Stimulated activated effector memory CD8-positive, alpha-beta T cell treated with anti-CD3 and anti-CD28 coated beads, Interleukin-12 subunit alpha, Interleukin-12 subunit beta, amount 100 ng/mL, for 72 hours (primary cell): ENCODE data around the gene KRT28.
A peak's percentile ranks its signal among the peaks of the same experiment; 100 is the strongest.
"Not testable (repeated sequence)": the region's sequence is repeated elsewhere in the genome, so short reads cannot be mapped to it uniquely, and the experiment has no call there.

Experiments used
- ATAC-seq: fragments of 150-1000 bp; cut with Tn5 transposase; 2 replicates; pipeline ENCODE4 v1.10.0; 2021
- DNase-seq, 2 donors: peaks; one replicate each; pipeline ENCODE4 v3.0.0; 2021 to 2022; ENCODE audit warnings: low spot score in 2 of 2
- H3K27ac Mint-ChIP-seq: one replicate; pipeline ENCODE4 v1.8.0; 2022; ENCODE audit warnings: mild to moderate bottlenecking, mixed read lengths
- H3K36me3 Mint-ChIP-seq: one replicate; pipeline ENCODE4 v1.8.0; 2022; ENCODE audit warnings: mild to moderate bottlenecking, mixed read lengths
- H3K4me1 Mint-ChIP-seq: one replicate; pipeline ENCODE4 v1.8.0; 2022; ENCODE audit warnings: mixed read lengths
- H3K4me3 Mint-ChIP-seq: one replicate; pipeline ENCODE4 v1.8.0; 2022; ENCODE audit warnings: mild to moderate bottlenecking, mixed read lengths
- H3K9me3 Mint-ChIP-seq: one replicate; pipeline ENCODE4 v1.8.0; 2022; ENCODE audit warnings: mixed read lengths

The KRT28 gene

DNA sequence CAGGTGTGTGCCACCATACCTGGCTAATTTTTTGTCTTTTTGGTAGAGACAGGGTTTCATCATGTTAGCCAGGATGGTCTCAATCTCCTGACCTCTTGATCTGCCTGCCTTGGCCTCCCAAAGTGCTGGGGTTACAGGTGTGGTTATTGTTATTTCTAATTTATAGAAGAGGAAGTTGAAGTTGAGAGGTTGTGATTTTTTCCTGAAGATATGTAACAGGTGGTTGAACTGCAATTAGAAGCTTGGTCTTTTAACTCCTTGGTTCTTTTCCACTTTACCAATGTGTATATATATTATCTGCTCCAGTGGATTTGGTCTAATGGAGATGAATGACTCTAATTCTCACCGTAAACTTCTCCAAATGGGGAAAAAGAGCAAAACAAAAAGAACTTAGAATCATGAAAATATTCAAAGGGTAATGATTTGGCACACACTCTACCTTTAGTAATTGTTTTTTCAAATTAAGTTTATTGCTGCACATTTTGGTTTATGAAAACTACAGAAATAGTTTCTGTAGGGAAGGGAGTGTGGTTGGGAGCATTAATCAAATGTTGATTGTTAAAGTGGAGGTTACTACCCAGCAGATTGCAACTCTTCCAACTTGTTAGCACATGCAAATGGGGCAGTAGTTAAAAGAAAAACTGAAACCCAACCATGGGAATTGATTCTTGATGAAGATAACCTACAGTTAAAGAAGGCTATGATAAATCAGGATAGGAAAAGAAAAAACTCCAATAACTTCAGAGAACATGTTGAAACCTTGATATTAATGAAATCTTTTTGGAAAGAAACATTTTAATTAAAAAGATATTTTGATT is 24.5 kb upstream of the KRT28 start:
- Mint-ChIP-seq H3K4me1 (peaks cover 13% of the 10 kb centered on the region), H3K36me3 (no peaks in the 10 kb centered on the region), H3K9me3 (no peaks in the 10 kb centered on the region), H3K27ac (no peak overlapping the region), H3K4me3 (no peak overlapping the region)
- DNase-seq = no peak
- ATAC-seq = no peak

GRCh38 chr17:40822132-40822812 is 22.5 kb upstream of the KRT28 start, which contains the start of gene KRT10:
Gene KRT10, minus strand, starts transcription at chr17:40822614. Its CDS starts 29 bp downstream, at chr17:40822585.
- Mint-ChIP-seq H3K36me3 (peaks cover 13% of the 10 kb centered on the region), H3K4me1 (peaks cover 17% of the 10 kb centered on the region), H3K27ac (no peak within 1 kb of the TSS), H3K9me3 (no peaks in the 10 kb centered on the region), H3K4me3 (no peak within 1 kb of the TSS)
- DNase-seq (no peak), ATAC-seq (no peak)

DNA sequence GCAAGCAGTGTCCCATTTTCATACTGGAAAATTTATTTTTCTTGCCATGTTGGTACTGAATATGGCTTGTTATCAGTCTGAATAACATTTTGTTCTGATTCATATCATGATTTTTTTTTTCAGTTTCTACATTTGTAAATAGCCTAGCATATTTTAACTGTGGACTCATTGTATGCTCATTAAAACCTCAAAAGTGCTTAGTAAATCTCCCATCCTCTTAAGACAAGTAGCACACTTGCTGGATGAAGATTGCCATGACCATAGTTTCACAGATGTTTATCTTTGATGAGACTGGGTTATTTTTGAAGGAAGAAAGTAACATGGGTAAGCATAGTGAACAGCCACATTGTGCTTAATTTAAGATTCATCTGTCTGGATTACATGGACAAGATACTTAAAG is 21.8 kb upstream of the KRT28 start:
- no peak overlapping the region for H3K27ac Mint-ChIP-seq
- H3K9me3 Mint-ChIP-seq = no peaks in the 10 kb centered on the region
- H3K36me3 Mint-ChIP-seq = peaks cover 19% of the 10 kb centered on the region
- no peak overlapping the region for H3K4me3 Mint-ChIP-seq
- H3K4me1 Mint-ChIP-seq = peaks cover 20% of the 10 kb centered on the region
- ATAC-seq = no peak
- DNase-seq = no peak

DNA sequence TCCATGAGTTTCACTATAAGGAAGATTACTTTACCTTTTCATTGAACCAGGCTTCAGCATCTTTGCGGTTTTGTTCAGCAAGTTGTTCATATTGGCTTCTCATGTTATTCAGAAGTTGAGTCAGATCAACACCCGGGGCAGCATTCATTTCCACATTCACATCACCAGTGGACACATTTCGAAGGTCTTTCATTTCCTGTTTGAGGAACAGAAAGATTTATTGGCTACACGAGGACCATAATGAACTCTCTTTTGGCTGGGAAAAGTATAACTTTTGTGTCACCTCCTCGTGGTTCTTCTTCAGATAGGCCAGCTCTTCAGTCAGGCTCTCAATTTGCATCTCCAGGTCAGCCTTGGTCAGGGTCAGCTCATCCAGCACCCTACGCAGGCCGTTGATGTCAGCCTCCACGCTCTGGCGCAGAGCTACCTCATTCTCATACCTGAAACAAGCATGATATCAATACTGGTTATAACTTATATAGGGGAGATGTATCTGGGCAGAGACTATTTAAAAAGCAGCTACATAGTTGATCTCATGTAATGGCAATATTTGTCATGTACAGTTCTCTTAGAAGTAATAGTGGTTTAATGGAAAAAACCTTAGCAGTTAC is 20.6 kb upstream of the KRT28 start:
- ATAC-seq = peak; percentile 78

DNA sequence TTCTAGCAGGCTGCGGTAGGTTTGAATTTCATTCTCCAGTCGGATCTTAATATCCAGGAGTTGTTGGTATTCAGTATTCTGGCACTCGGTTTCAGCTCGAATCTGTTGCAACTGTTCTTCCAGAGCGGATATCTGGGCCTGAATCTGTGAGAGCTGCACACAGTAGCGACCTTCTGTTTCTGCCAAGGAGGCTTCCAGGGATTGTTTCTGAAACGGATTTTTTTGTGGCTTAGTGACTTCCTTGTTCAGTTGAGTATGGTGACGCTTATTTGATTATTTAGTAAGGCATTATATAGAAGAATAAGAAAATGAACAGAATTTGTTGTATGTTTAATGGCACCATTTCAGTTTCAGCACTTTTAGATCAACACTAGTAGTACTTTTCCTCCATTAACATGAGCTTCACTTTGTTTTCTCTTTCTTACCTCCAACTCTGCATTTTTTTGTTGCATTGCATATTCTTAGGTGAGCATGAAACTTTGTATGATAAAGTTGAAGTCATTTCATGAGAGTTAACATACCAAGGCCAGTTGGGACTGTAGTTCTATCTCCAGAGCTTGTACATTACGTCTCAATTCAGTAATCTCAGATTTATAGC is 19.9 kb upstream of the KRT28 start:
- DNase-seq = no peak
- H3K4me3 Mint-ChIP-seq = peak overlapping the region; percentile 81
- H3K27ac Mint-ChIP-seq = peak overlapping the region; percentile 94

More for the DNA sequence above, 20.6 kb upstream of the KRT28 start:
- peaks cover 20% of the 10 kb centered on the region for H3K4me1 Mint-ChIP-seq
- peak overlapping the region; percentile 81 for H3K4me3 Mint-ChIP-seq
- peaks cover 22% of the 10 kb centered on the region for H3K36me3 Mint-ChIP-seq
- H3K9me3 Mint-ChIP-seq = no peaks in the 10 kb centered on the region
- peak in 1 of 2 donors; percentile 70 for DNase-seq
- H3K27ac Mint-ChIP-seq = peak overlapping the region; percentile 94

DNA sequence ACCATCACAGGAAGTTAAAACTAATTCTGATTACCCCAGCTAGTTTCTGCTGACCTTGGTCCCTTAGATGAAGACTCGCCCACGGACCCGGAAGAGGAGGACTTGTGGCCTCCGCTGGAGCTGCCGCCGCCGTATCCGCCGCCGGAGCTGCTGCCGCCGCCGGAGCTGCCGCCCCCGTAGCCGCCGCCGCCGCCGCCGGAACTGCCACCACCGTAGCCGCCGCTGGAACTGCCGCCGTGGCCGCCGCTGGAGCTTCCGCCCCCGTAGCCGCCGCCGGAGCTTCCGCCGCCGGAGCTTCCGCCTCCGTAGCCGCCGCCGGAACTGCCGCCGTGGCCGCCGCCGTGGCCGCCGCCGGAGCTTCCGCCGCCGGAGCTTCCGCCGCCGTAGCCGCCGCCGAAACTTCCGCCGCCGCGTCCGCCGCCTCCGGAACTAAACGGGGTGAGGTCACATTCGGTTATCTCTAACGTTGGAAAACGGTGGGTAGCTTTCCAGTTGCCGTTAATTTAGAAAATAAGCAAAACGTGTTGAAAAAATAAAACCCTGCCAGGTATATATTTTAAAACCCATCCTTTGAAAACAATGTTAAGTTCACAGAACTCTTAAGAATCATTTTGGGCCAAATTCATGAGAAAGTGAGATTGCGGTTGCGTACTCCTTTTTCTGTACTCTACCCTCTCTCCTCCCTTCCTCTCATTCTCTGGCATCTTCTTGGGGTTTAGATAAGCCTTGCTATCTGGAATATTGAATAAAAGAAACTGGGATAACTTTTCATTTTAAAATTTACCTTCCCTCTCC is 19.2 kb upstream of the KRT28 start:
- Mint-ChIP-seq H3K9me3 (no peaks in the 10 kb centered on the region), H3K4me3 (peak overlapping the region; percentile 81), H3K27ac (peak overlapping the region; percentile 94), H3K4me1 (peaks cover 20% of the 10 kb centered on the region), H3K36me3 (peaks cover 24% of the 10 kb centered on the region)
- ATAC-seq = peak; percentile 81
- DNase-seq = peak; percentile 81 to 91

More for the DNA sequence above, 19.9 kb upstream of the KRT28 start:
- peaks cover 24% of the 10 kb centered on the region for H3K36me3 Mint-ChIP-seq
- peaks cover 20% of the 10 kb centered on the region for H3K4me1 Mint-ChIP-seq
- ATAC-seq = peak; percentile 26
- no peaks in the 10 kb centered on the region for H3K9me3 Mint-ChIP-seq

DNA sequence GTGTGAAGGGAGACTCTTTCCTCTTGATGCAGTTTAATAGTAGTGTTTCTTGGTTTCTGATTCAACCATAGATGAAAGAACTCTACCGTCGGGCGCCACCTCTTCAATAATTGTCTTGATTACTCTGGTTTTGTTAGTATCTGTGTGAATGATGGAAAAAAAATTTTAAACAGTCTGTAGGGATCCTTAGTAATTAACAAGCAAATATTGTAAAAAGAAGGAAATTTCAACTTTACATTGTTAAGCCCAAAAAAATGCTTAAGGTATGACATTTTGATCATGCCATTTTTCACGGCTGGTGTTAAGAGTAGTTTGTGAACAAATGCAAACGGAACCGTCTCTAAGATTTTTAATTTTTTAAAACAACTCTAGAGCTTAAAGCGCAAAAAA is 18.6 kb upstream of the KRT28 start:
- DNase-seq (peak in 1 of 2 donors; percentile 40), ATAC-seq (no peak)
- H3K27ac Mint-ChIP-seq = peak overlapping the region; percentile 94
- peaks cover 20% of the 10 kb centered on the region for H3K4me1 Mint-ChIP-seq
- H3K9me3 Mint-ChIP-seq = no peaks in the 10 kb centered on the region
- H3K36me3 Mint-ChIP-seq = peaks cover 24% of the 10 kb centered on the region
- H3K4me3 Mint-ChIP-seq = peak overlapping the region; percentile 81

DNA sequence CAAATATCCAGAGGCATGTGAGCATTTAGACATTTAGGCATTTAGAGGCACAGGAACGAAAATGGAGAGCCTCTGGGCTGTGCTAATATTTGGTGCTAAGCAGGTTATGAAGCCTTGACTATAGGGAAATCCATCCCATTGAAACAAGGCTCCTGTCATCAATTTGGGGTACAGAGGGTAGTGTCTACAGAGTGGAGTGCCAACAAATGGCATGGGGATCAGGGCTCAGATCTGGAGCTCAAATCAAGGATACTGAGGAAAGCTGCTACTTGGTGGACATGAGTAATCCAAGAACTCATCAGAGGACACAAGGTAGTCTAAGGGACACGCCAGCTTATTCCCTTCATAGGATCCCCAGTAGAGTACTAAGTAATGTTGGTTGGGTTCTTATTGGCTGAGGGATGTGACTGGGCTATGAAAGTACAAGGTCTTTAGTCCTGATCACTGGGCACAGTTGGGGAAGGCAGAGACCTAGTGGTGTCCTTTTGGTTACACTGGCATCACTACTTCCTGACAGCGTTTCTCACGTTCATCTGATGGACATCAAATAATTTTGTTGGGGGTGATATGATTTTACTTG is 17.4 kb upstream of the KRT28 start:
- peaks cover 20% of the 10 kb centered on the region for H3K4me1 Mint-ChIP-seq
- DNase-seq (no peak), ATAC-seq (no peak)
- H3K4me3 Mint-ChIP-seq = peak overlapping the region; percentile 81
- H3K9me3 Mint-ChIP-seq = no peaks in the 10 kb centered on the region
- peak overlapping the region; percentile 83 for H3K27ac Mint-ChIP-seq
- H3K36me3 Mint-ChIP-seq = peaks cover 24% of the 10 kb centered on the region

DNA sequence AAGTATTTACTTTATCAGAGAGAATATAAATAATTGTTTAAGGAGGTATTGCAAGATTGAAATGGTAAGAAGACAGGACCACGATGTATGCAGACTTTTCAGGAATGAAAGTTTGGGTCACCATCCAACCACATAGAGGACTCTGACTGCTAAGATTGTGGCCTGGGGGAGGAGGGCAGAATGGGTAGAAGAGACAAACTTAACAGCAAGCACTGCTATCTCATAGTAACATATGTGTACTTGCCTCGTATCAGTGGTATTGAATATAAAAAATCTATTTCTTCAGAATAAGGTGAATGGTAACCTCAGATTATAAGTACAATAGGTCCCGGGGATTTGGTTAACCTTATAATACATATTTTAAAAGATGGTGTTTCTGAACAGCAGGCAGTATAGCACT is 16.8 kb upstream of the KRT28 start:
- no peaks in the 10 kb centered on the region for H3K9me3 Mint-ChIP-seq
- no peak for ATAC-seq
- no peak for DNase-seq
- H3K4me1 Mint-ChIP-seq = peaks cover 20% of the 10 kb centered on the region
- H3K36me3 Mint-ChIP-seq = peaks cover 24% of the 10 kb centered on the region
- peak overlapping the region; percentile 81 for H3K4me3 Mint-ChIP-seq
- no peak overlapping the region for H3K27ac Mint-ChIP-seq

GRCh38 chr17:40815381-40815780 is 15.6 kb upstream of the KRT28 start:
- Mint-ChIP-seq H3K36me3 (peaks cover 24% of the 10 kb centered on the region), H3K9me3 (no peaks in the 10 kb centered on the region), H3K4me3 (no peak overlapping the region), H3K4me1 (peaks cover 16% of the 10 kb centered on the region), H3K27ac (no peak overlapping the region)
- no peak for ATAC-seq
- no peak for DNase-seq

DNA sequence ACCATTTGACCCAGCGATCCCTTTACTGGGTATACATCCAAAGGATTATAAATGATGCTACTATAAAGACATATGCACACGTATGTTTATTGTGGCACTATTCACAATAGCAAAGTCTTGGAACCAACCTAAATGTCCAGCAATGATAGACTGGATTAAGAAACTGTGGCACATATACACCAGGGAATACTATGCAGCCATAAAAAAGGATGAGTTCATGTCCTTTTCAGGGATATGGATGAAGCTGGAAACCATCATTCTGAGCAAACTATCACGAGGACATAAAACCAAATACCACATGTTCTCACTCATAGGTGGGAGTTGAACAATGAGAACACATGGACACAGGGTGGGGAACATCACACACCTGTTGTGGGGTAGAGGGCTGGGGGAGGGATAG is 14.9 kb upstream of the KRT28 start:
- not testable (repeated sequence) for H3K9me3 Mint-ChIP-seq, H3K4me3 Mint-ChIP-seq, DNase-seq, H3K27ac Mint-ChIP-seq, ATAC-seq, H3K4me1 Mint-ChIP-seq
- H3K36me3 Mint-ChIP-seq = peaks cover 24% of the 10 kb centered on the region

- no peak overlapping the region for H3K4me3 Mint-ChIP-seq
These were observed 14.0 kb upstream of the KRT28 start for GRCh38 chr17:40813804-40814203.

GRCh38 chr17:40812639-40813038 is 12.9 kb upstream of the KRT28 start:
- Mint-ChIP-seq H3K27ac (no peak overlapping the region), H3K9me3 (no peaks in the 10 kb centered on the region), H3K4me1 (peaks cover 7% of the 10 kb centered on the region), H3K36me3 (peaks cover 15% of the 10 kb centered on the region), H3K4me3 (no peak overlapping the region)
- DNase-seq = no peak
- ATAC-seq = no peak

More at GRCh38 chr17:40813804-40814203, 14.0 kb upstream of the KRT28 start:
- no peak for ATAC-seq
- H3K4me1 Mint-ChIP-seq = peaks cover 7% of the 10 kb centered on the region
- H3K27ac Mint-ChIP-seq = no peak overlapping the region
- DNase-seq = no peak
- H3K9me3 Mint-ChIP-seq = no peaks in the 10 kb centered on the region
- peaks cover 24% of the 10 kb centered on the region for H3K36me3 Mint-ChIP-seq

- Mint-ChIP-seq H3K9me3 (no peaks in the 10 kb centered on the region), H3K36me3 (peaks cover 3% of the 10 kb centered on the region), H3K4me1 (no peaks in the 10 kb centered on the region), H3K27ac (no peak overlapping the region), H3K4me3 (no peak overlapping the region)
- no peak for ATAC-seq
- no peak for DNase-seq
These were observed 10.7 kb upstream of the KRT28 start for GRCh38 chr17:40810494-40810893.
